Measurements from ENCODE around the gene RAB38.

- TF ChIP-seq EZH2 (IDR thresholded peaks at IDR 0.05; ENCODE audit: borderline replicate concordance, insufficient read depth, low read length, poor library complexity, severe bottlenecking) (no peak), CTCF (IDR thresholded peaks at IDR 0.05; ENCODE audit: poor library complexity, severe bottlenecking) (no peak), POLR2AphosphoS5 (IDR thresholded peaks at IDR 0.05) (no peak), REST (IDR thresholded peaks at IDR 0.05; ENCODE audit: borderline replicate concordance) (no peak), MXI1 (conservative IDR thresholded peaks at IDR 0.05; ENCODE audit: poor library complexity, severe bottlenecking) (no peak), EP300 (conservative IDR thresholded peaks at IDR 0.05; ENCODE audit: poor library complexity, severe bottlenecking) (no peak), TAF1 (IDR thresholded peaks at IDR 0.05; ENCODE audit: low read depth) (no peak), SMC3 (conservative IDR thresholded peaks at IDR 0.05; ENCODE audit: poor library complexity) (no peak)
These were observed 38.2 kb upstream of the RAB38 start for GRCh38 chr11:88213406-88213805.

All from neural cell (in vitro differentiated cells).